Left ventricle myocardium inferior (tissue), 1 donor: ENCODE data around the gene SPAG4. TPM values are rescaled to one million over a fixed set of nuclear protein-coding genes. Genes with fewer than 3 reads are reported as not detected.

ENCODE experiments used
- DNase-seq: peaks from one replicate; pipeline ENCODE4 v3.0.0-alpha.2; 2020
- H3K27ac ChIP-seq: fragments of 200-600 bp; replicated peaks from 2 replicates; pipeline ENCODE4 v1.8.0; 2021
- H3K27me3 ChIP-seq: fragments of 200-600 bp; 2 replicates; pipeline ENCODE4 v1.8.0; 2021; ENCODE audit warnings: low read depth
- H3K36me3 ChIP-seq: fragments of 200-600 bp; 2 replicates; pipeline ENCODE4 v1.8.0; 2021
- H3K4me1 ChIP-seq: fragments of 200-600 bp; 2 replicates; pipeline ENCODE4 v1.8.0; 2021
- H3K4me3 ChIP-seq: fragments of 200-600 bp; 2 replicates; pipeline ENCODE4 v1.8.0; 2021; ENCODE audit warnings: mild to moderate bottlenecking, moderate library complexity
- H3K9me3 ChIP-seq: fragments of 200-600 bp; replicated peaks from 2 replicates; pipeline ENCODE4 v1.8.0; 2021
- CTCF ChIP-seq: fragments of 200-600 bp; IDR thresholded peaks from 2 replicates; pipeline ENCODE4 v1.8.0; 2021; ENCODE audit warnings: antibody characterized with exemption, mild to moderate bottlenecking, borderline replicate concordance
- intact Hi-C: fragments of 100-400 bp; cut with micrococcal nuclease; formaldehyde crosslinking; loops from one replicate; pipeline ENCODE4 v1.11.0; 2022
- total RNA-seq: library from RNA; stranded (reverse); fragmentation: NEBNext Ultra II Directional; extraction: Animal tissue kit (Norgen Biotek cat#: 25700); gene quantifications from one replicate; pipeline ENCODE4 v1.2.1, GENCODE V29; 2021
- donor health status: DM: no; HTN: yes; CAD: no; lungs with severe emphysema.

SPAG4 gene
- total RNA-seq, 1 donor from 2014 or later: 2.3 TPM

GRCh38 chr20:35669221-35669620, 53.6 kb downstream of the SPAG4 start:
- peaks cover 61% of the 10 kb centered on the region for H3K36me3 ChIP-seq
- no peaks in the 10 kb centered on the region for H3K27me3 ChIP-seq
- H3K9me3 ChIP-seq: no peaks in the 10 kb centered on the region
- no peak overlapping the region for H3K4me3 ChIP-seq
- no peak for TF ChIP-seq CTCF
- DNase-seq: no peak
- intact Hi-C loops: no loop called here
- no peak overlapping the region for H3K27ac ChIP-seq
- peaks cover 9% of the 10 kb centered on the region for H3K4me1 ChIP-seq

GRCh38 chr20:35669681-35670080, 54.1 kb downstream of the SPAG4 start:
- intact Hi-C loops: no loop called here
- no peak for DNase-seq
- Histone ChIP-seq H3K27ac (no peak overlapping the region), H3K27me3 (no peaks in the 10 kb centered on the region), H3K4me3 (no peak overlapping the region), H3K36me3 (peaks cover 65% of the 10 kb centered on the region), H3K4me1 (peaks cover 4% of the 10 kb centered on the region), H3K9me3 (no peaks in the 10 kb centered on the region)
- TF ChIP-seq CTCF: no peak

Other genes starting within 250 kb of the SPAG4 start
- 145 TPM for gene UQCC1, start 203.9 kb upstream of the SPAG4 start, total RNA-seq
- gene GDF5, start 177.6 kb upstream of the SPAG4 start, total RNA-seq: 0.11 TPM
- gene CEP250, start 160.2 kb upstream of the SPAG4 start, total RNA-seq: 15.3 TPM
- gene C20orf173, start 86.2 kb upstream of the SPAG4 start, total RNA-seq: not detected
- 103 TPM for gene ERGIC3, start 73.8 kb upstream of the SPAG4 start, total RNA-seq
- gene CPNE1, start 49.1 kb downstream of the SPAG4 start, total RNA-seq: 47.3 TPM
- 46.2 TPM for gene RBM12, start 49.1 kb downstream of the SPAG4 start, total RNA-seq
- gene NFS1, start 83.5 kb downstream of the SPAG4 start, total RNA-seq: 60.8 TPM
- 210 TPM for gene ROMO1, start 83.6 kb downstream of the SPAG4 start, total RNA-seq
- gene RBM39, start 126.4 kb downstream of the SPAG4 start, total RNA-seq: 128 TPM
- 35.9 TPM for gene PHF20, start 156.2 kb downstream of the SPAG4 start, total RNA-seq